HEK293T (cell line): ENCODE data around the gene CTNS.
"Not testable (repeated sequence)": the region's sequence is repeated elsewhere in the genome, so short reads cannot be mapped to it uniquely, and the experiment has no call there.

Source experiments
- BHLHE40 ChIP-seq: fragments of 450-650 bp; IDR thresholded peaks from 2 replicates; pipeline ENCODE4 v1.6.1; 2016; ENCODE audit warnings: mild to moderate bottlenecking, moderate library complexity, borderline replicate concordance
- FOXA1 ChIP-seq: fragments of 450-650 bp; IDR thresholded peaks from 2 replicates; pipeline ENCODE4 v1.6.1; 2016; ENCODE audit warnings: mild to moderate bottlenecking
- FOXK2 ChIP-seq: fragments of 450-650 bp; IDR thresholded peaks from 2 replicates; pipeline ENCODE4 v1.6.1; 2016; ENCODE audit warnings: mild to moderate bottlenecking
- FOXM1 ChIP-seq: fragments of 450-650 bp; IDR thresholded peaks from 2 replicates; pipeline ENCODE4 v1.6.1; 2017; ENCODE audit warnings: mild to moderate bottlenecking, borderline replicate concordance
- LEF1 ChIP-seq: fragments of 450-650 bp; IDR thresholded peaks from 2 replicates; pipeline ENCODE4 v1.6.1; 2017; ENCODE audit warnings: mild to moderate bottlenecking, borderline replicate concordance
- SUZ12 ChIP-seq: fragments of 450-650 bp; IDR thresholded peaks from 2 replicates; pipeline ENCODE4 v1.6.1; 2016; ENCODE audit warnings: mild to moderate bottlenecking
- TARDBP ChIP-seq: fragments of 450-650 bp; IDR thresholded peaks from 2 replicates; pipeline ENCODE4 v1.6.1; 2016
- ZNF384 ChIP-seq: fragments of 450-650 bp; IDR thresholded peaks from 2 replicates; pipeline ENCODE4 v1.6.1; 2016

DNA sequence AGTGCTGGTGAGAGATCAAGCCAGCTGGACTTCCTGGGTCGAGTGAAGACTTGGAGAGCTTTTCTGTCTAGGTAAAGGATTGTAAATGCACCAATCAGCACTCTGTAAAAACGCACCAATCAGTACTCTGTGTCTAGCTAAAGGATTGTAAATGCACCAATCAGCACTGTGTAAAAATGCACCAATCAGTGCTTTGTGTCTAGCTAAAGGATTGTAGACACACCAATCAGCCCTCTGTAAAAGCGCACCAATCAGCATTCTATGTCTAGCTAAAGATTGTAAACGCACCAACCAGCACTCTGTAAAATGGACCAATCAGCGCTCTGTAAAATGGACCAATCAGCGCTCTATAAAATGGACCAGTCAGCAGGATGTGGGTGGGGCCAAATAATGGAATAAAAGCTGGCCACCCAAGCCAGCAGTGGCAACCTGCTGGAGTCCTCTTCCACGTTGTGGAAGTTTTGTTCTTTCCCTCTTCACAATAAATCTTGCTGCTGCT lies 65.5 kb downstream of the CTNS start:
- TF ChIP-seq ZNF384, SUZ12, FOXA1, FOXM1, BHLHE40, TARDBP, LEF1, FOXK2: not testable (repeated sequence)
